ENCODE measurements around the gene EMC8. TPM values are rescaled to one million over a fixed set of nuclear protein-coding genes. Genes with fewer than 3 reads are reported as not detected.
A peak's percentile ranks its signal among the peaks of the same experiment; 100 is the strongest.
"Not testable (repeated sequence)": the region's sequence is repeated elsewhere in the genome, so short reads cannot be mapped to it uniquely, and the experiment has no call there.

EMC8 gene
- 57.9 and 72.0 TPM in 2 replicates for total RNA-seq (2014; rRNA removed; shearing (Covaris generic))

DNA sequence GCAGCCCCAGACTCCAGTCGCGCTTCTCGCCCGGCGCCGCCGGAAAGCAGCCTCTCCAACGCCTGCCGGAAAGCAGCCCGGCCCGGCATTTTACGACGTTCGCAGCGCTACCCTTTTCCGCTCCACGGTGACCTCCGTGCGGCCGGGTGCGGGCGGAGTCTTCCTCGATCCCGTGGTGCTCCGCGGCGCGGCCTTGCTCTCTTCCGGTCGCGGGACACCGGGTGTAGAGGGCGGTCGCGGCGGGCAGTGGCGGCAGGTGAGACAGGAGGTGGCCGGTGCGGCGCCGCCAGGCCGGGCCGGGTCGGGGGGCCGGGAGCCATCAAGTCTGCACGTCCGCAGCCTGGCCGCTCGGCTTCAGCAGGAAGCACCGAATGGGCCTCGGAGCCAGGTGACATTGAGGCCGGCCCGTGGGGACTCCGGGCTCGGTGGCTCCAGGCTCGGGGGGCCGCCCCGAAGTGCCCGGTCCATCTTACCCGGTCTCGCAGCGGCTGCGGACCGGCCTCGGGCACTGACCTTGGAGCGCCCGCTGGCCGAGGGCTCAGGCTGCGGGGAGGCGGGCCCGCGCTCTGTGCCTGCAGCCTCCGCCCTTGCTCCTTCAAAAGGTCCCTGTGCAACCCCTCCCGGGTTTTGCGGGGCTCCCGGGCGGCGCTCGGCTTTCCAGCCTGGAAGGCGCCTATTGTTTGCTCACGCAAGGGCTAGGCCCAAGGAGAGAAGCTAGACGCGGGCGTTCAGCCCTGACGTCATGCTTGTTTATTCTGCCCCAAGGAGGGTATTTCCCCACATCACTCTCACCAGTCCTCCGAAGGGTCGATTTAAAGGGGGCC, at the start of gene EMC8, which contains the start of gene COX4I1:
TSS of gene EMC8 (minus strand) at position 48 of the 824 bp plus-strand sequence. CDS start 249 bp downstream, outside the sequence.
TSS of gene COX4I1 (plus strand) at position 199 of the 824 bp plus-strand sequence. CDS start 1,511 bp downstream, outside the sequence.
- peak; percentile 91 for DNase-seq (ENCODE audit: low spot score)

DNA sequence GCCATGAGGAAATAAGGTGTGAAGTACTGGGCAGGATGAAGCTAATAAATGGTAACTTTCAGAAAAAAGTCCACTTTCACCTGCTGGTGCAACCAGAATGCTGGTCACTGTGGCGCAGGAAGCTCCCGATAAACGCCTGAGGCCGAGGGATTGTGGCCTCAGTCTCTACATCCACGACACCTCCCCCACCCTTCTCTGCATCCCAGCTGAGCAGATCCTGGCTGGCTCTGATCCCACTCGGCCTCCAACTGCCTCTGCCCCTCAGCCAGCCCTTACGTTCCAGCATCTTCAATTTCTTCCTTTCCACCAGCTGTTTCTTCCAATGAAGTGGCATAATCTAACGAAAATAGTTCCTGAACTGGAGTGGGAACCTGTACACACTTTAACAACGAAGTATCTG, 49.6 kb upstream of the EMC8 start:
- DNase-seq (ENCODE audit: low spot score), result no peak

DNA sequence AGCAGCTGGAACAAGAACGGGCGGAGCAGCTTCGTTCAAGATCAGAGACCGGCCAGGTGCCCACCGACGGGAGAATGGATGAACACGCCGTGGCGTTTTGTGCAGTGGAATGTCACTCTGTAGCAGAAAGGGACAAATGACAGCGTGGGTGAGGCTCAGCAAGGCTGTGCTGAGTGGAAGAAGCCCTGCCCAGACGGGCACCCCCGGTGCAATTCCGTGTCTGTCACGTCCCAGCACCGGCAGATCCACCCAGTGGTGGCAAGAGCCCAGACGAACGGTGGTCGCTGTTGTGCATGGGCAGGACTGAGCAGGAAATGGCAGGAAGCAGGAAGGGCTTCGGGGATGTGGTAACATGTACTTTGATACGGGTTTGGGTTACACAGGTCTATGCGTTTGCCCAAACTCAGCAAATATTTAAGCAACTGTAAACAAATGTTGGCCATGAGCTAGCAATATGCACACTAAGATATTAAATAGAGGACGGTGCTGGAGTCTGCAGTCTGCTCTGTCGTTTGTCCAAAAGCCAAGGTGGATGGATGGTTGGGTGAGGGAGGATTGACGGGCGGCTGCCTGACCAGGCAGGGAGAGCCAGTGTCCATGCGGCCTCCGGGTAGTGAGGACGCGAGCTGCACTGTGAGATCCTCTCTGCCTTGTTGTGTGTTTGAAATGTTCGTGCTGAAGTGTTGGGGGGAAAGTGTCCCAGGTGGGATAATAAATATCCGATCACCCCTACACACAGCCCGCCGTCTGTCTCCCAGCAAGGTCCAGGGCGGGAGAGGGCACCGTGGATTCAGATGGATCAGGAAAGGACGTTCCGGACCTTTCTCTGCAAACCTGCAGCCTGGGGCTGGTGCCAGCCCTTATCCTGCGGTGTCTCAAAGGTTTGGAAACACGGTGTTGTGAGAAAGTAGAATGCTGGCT, 48.6 kb upstream of the EMC8 start:
- no peak for DNase-seq (ENCODE audit: low spot score)

- no peak for DNase-seq (ENCODE audit: low spot score)
Measured at GRCh38 chr16:85847036-85847435, 47.7 kb upstream of the EMC8 start.

- no peak for DNase-seq (ENCODE audit: low spot score)
Measured at GRCh38 chr16:85846461-85846860, 47.1 kb upstream of the EMC8 start.

DNA sequence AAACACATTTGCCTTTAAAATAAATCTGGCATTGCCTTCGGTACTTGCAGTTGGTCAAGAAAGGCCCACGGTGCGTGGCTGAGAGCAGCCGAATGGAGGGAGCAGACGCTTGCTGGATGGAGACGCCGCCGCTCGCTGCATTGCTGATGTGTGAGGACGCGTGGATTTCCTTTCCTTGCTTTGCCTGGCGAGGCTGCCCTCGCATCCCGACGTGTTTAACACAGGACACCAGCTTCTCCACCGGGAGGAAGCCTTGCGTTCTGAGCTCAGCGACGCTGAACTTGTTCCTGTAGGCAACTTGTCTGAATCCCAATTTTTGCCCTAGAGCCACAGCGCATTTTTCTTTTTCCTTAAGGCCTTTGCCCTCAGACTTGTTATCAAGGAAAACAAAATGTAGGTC, 45.9 kb upstream of the EMC8 start:
- DNase-seq (ENCODE audit: low spot score), result no peak

GRCh38 chr16:85844786-85845185, 45.4 kb upstream of the EMC8 start:
- DNase-seq (ENCODE audit: low spot score), result no peak

DNA sequence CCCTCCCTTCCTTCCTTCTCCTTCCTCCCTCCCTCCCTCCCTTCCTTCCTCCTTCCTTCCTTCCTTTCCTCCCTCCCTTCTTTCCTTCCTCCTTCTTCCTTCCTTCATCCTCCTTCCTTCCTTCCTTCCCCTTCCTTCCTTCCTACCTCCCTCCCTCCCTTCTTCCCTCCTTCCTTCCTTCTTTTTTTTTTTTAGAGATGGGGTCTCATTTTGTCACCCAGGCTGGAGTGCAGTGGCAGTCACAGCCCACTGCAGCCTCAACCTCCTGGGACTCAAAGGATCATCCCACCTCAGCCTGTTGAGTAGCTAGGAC, 44.8 kb upstream of the EMC8 start:
- no peak for DNase-seq (ENCODE audit: low spot score)

- no peak for DNase-seq (ENCODE audit: low spot score)
Measured at GRCh38 chr16:85843471-85844168, 44.3 kb upstream of the EMC8 start.

- DNase-seq (ENCODE audit: low spot score), result no peak
Measured at GRCh38 chr16:85842848-85843247, 43.5 kb upstream of the EMC8 start.

GRCh38 chr16:85842435-85842834, 43.1 kb upstream of the EMC8 start:
- DNase-seq (ENCODE audit: low spot score), result no peak

DNA sequence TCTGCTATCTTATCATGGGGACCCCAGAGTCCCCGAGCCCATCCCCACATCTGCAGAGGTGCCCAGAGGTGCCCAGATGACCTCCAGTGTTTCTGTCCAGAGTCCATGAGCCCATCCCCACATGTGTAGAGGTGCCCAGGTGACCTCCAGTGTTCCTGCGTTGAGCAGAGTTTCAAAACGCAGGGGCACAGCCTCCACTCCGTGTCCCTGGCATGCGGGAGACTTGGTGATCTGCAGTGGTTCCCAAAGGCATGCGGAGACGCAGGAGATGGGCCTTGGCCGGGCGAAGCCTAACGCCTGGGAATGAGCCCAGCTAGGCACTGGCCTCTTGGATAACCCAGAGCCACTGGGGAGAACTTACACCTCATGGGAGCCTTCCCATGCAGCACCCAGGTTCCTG, 41.5 kb upstream of the EMC8 start:
- no peak for DNase-seq (ENCODE audit: low spot score)

- DNase-seq (ENCODE audit: low spot score), result no peak
Measured at GRCh38 chr16:85840395-85840794, 41.1 kb upstream of the EMC8 start.

GRCh38 chr16:85839681-85840240, 40.4 kb upstream of the EMC8 start:
- no peak for DNase-seq (ENCODE audit: low spot score)

DNA sequence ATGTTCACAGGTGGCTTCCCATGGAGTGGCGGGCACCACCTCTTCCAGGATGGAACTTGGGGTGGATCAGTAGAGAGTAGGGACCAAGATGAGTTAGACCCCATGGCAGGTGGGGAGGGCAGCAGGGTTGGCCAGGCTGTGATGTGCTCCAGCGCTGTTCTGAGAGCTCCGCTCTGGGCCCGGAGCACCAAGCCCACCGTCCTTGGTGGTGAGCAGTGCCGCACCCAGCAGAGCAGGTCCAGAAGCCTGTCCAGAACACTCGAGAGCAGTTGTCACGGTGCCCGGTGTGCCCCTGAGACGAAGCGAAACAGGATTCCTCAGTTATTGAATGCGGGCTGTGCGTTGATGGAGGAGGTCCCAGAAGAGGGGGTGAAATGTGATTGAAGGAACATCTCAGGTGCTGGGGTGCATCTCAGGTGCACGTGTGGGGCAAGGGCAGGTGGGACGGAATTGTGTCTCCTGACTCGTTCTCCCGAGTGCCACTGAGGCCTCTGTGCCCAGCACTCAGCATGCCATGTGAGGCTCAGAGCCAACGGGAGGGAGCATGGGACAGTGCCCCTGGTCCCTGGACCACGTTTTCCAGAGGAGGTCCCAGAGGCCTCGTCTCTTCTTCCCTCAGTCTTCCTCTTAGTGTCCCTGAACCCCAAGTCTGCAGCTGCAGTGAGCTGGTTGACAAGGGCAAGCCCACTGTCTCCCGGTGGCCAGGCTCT, 39.7 kb upstream of the EMC8 start:
- DNase-seq (ENCODE audit: low spot score), result no peak

DNA sequence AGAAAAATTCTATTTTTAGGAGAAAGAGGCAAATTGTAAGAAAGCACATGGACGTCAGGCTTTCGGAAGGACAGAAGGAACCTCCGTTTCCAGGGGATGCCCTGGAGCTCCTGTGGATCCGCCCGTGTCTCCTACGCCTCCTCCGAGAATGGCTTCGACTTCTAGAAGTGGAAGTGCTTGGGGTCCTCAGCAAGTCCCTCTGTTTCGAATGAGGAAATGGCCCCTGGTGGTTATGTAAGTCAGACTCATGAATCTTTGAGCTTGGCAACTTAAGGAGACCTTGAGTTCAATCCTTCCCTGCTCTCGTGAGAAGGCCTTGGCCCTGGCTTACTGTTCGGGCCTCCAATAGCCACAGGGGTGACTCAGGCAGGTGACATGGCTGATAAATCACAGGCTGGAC, 39.0 kb upstream of the EMC8 start:
- DNase-seq (ENCODE audit: low spot score), result no peak

- DNase-seq (ENCODE audit: low spot score), result not testable (repeated sequence)
Measured at GRCh38 chr16:85837654-85838053, 38.3 kb upstream of the EMC8 start.

DNA sequence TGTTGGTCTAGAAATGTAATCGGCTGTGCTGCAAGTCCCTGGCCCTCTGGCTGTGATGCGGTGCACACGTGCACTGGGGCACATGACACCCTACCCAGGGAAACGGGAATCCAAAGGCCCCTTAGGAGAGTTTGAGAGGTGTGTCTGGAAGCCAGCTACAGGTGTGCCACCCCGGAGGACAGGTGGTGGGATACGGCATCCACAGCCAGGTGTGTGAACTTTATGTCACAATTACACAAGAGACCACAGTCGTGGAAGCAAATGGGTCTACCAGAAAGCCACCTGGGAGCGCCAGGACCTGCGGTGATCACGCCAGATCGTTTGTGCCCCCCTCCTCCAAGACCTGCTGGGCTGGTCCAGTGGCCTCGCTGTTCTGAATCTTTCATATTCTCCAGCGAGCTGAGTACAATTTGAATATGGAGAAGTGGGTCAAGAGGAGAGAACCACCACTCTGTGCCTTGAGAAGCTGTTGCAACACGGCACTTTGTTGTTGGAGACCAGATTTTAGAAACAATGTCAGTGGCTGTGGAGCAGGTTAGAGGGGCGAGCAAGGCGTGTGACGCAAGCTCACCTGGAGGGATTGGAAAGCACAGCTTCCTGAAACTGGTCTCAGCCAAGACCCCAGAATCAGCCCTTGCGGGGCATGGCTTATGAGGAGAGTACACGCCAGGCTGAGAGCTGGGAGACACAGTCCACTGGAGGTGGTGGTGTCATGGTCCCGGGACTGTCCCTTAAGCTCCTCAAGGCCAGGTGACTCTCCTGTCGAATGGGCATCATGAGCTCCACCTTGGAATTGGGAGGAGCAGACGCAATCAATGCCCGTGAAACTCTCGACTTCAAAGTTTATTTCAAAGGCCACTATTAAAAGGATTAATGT, 37.6 kb upstream of the EMC8 start:
- no peak for DNase-seq (ENCODE audit: low spot score)

DNA sequence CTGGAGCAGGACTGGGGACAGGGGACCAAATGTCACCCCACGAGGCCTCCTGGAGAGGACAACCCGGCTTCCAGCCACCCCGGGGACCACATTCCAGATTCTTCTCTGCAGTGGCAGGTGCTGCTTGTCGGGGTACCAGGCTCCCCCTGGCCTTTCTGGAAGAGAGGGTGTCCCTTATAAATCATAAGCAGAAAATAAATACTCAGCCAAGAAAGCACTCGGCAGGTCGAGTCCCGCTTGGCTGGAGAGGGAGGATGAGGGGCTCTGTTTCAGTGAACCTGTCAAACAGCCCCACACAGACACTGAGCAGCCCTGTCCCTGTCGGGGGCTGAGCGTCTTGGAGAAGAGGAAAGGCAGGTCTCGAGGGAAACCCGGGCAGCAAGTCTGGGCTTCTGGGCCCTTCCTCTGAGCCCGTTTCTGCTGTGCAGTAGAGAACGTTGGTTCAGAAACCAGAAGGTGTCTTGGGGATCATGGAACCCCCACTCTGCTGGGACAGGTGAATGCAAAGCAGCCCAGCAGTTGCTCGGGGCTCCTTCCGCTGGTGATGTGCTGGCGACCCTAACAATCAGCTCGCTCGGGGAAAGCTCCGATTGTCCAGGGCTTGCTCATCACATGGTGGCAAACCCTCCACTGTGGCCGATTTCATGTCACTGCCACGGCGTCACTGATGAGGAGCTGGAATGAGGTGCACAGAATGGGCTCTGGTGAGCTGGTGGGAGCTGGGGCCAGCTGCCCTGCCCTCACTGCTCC, 36.8 kb upstream of the EMC8 start:
- DNase-seq (ENCODE audit: low spot score), result no peak
